Measurements from ENCODE around the gene FUOM. TPM values are rescaled to one million over a fixed set of nuclear protein-coding genes. Genes with fewer than 3 reads are reported as not detected.
"Not testable (repeated sequence)": the region's sequence is repeated elsewhere in the genome, so short reads cannot be mapped to it uniquely, and the experiment has no call there.

The FUOM gene
- polyA plus RNA-seq, 3 donors: 29.8 to 56.8 (median 39.0) TPM

GRCh38 chr10:133324198-133324792 is 33.5 kb downstream of the FUOM start:
- Histone ChIP-seq H3K4me1 (ENCODE audit: control insufficient read depth in 1 of 2, insufficient read depth in 2 of 2, low read length in 2 of 2) (peaks cover 0 to 11% of the 10 kb centered on the region in 2 donors), H3K27me3 (ENCODE audit: control insufficient read depth in 2 of 2, insufficient read depth in 2 of 2, low read length in 2 of 2) (peaks cover 24 to 54% of the 10 kb centered on the region in 2 donors), H3K27ac (ENCODE audit: low read depth in 1 of 2, low read length in 2 of 2) (no peak overlapping the region), H3K9ac (ENCODE audit: insufficient read depth, low read length, poor library complexity, severe bottlenecking) (no peak overlapping the region), H4K20me1 (ENCODE audit: insufficient read depth, low read length) (no peaks in the 10 kb centered on the region), H3K4me2 (replicated peaks; ENCODE audit: extremely low read depth, low read length, poor library complexity, severe bottlenecking) (no peak overlapping the region), H3K36me3 (replicated peaks in 1 of 2; ENCODE audit: control insufficient read depth in 1 of 2, insufficient read depth in 2 of 2, low read length in 2 of 2) (no peaks in the 10 kb centered on the region), H3K9me3 (replicated peaks in 1 of 2; ENCODE audit: control insufficient read depth in 1 of 2, insufficient read depth in 1 of 2, low read length in 2 of 2) (peaks cover 8 to 22% of the 10 kb centered on the region in 2 donors), H3K79me2 (ENCODE audit: insufficient read depth, low read length) (no peaks in the 10 kb centered on the region), H3K4me3 (replicated peaks in 1 of 3; ENCODE audit: low read depth in 2 of 3, low read length in 3 of 3) (no peak overlapping the region), H2AFZ (ENCODE audit: insufficient read depth, low read depth, low read length, poor library complexity, severe bottlenecking) (no peak overlapping the region)
- Mint-ChIP-seq H3K9me3 (peaks cover 0 to 26% (median 15%) of the 10 kb centered on the region in 7 donors), H3K27ac (no peak overlapping the region), H3K4me3 (no peak overlapping the region), H3K27me3 (ENCODE audit: low read depth in 3 of 3) (peaks cover 46 to 71% (median 56%) of the 10 kb centered on the region in 3 donors), H3K36me3 (no peaks in the 10 kb centered on the region), H3K4me1 (peaks cover 2% of the 10 kb centered on the region)
- TF ChIP-seq CTCF (IDR thresholded peaks at IDR 0.05): no peak
- 47% methylated on average over 3 of the region's 13 CpGs for WGBS (ENCODE audit: insufficient coverage)
- intact Hi-C loops (cut with micrococcal nuclease): loop anchor here in 1 of 2 donors (10.0 kb wide), 3 partner anchors 179 to 359 kb away; partner anchors contain the start of gene CYP2E1
- peak in 1 of 3 donors; percentile 30 for DNase-seq

- H3K27ac ChIP-seq (ENCODE audit: low read depth in 1 of 2, low read length in 2 of 2); H3K36me3 Mint-ChIP-seq; H2AFZ ChIP-seq (ENCODE audit: insufficient read depth, low read depth, low read length, poor library complexity, severe bottlenecking); H3K36me3 ChIP-seq (replicated peaks in 1 of 2; ENCODE audit: control insufficient read depth in 1 of 2, insufficient read depth in 2 of 2, low read length in 2 of 2); H3K4me1 Mint-ChIP-seq; H3K4me2 ChIP-seq (replicated peaks; ENCODE audit: extremely low read depth, low read length, poor library complexity, severe bottlenecking); H3K4me3 Mint-ChIP-seq; DNase-seq; H3K4me3 ChIP-seq (replicated peaks in 1 of 3; ENCODE audit: low read depth in 2 of 3, low read length in 3 of 3); H4K20me1 ChIP-seq (ENCODE audit: insufficient read depth, low read length); H3K79me2 ChIP-seq (ENCODE audit: insufficient read depth, low read length); H3K27ac Mint-ChIP-seq; H3K9ac ChIP-seq (ENCODE audit: insufficient read depth, low read length, poor library complexity, severe bottlenecking): not testable (repeated sequence)
- Mint-ChIP-seq H3K27me3 (ENCODE audit: low read depth in 3 of 3) (peaks cover 31 to 59% (median 46%) of the 10 kb centered on the region in 3 donors), H3K9me3 (peaks cover 0 to 26% (median 15%) of the 10 kb centered on the region in 7 donors)
- Histone ChIP-seq H3K4me1 (ENCODE audit: control insufficient read depth in 1 of 2, insufficient read depth in 2 of 2, low read length in 2 of 2) (peaks cover 6 to 18% of the 10 kb centered on the region in 2 donors), H3K27me3 (ENCODE audit: control insufficient read depth in 2 of 2, insufficient read depth in 2 of 2, low read length in 2 of 2) (peaks cover 19 to 39% of the 10 kb centered on the region in 2 donors), H3K9me3 (replicated peaks in 1 of 2; ENCODE audit: control insufficient read depth in 1 of 2, insufficient read depth in 1 of 2, low read length in 2 of 2) (peaks cover 8 to 21% of the 10 kb centered on the region in 2 donors)
- 83% methylated on average over 1 of the region's 14 CpGs for WGBS (ENCODE audit: insufficient coverage)
- intact Hi-C loops (cut with micrococcal nuclease): loop anchor here in 1 of 2 donors (10.0 kb wide), 3 partner anchors 177 to 357 kb away; partner anchors contain the start of gene CYP2E1
Observed at GRCh38 chr10:133322064-133322709, 35.6 kb downstream of the FUOM start.

GRCh38 chr10:133320852-133321422 is 36.9 kb downstream of the FUOM start:
- not testable (repeated sequence) for H3K4me3 ChIP-seq (replicated peaks in 1 of 3; ENCODE audit: low read depth in 2 of 3, low read length in 3 of 3); H4K20me1 ChIP-seq (ENCODE audit: insufficient read depth, low read length); H3K4me1 Mint-ChIP-seq; H3K27ac Mint-ChIP-seq; H3K79me2 ChIP-seq (ENCODE audit: insufficient read depth, low read length); H3K4me2 ChIP-seq (replicated peaks; ENCODE audit: extremely low read depth, low read length, poor library complexity, severe bottlenecking); H3K36me3 ChIP-seq (replicated peaks in 1 of 2; ENCODE audit: control insufficient read depth in 1 of 2, insufficient read depth in 2 of 2, low read length in 2 of 2); H3K36me3 Mint-ChIP-seq; H2AFZ ChIP-seq (ENCODE audit: insufficient read depth, low read depth, low read length, poor library complexity, severe bottlenecking); DNase-seq; H3K27ac ChIP-seq (ENCODE audit: low read depth in 1 of 2, low read length in 2 of 2); H3K9ac ChIP-seq (ENCODE audit: insufficient read depth, low read length, poor library complexity, severe bottlenecking); H3K4me3 Mint-ChIP-seq
- Histone ChIP-seq H3K9me3 (replicated peaks in 1 of 2; ENCODE audit: control insufficient read depth in 1 of 2, insufficient read depth in 1 of 2, low read length in 2 of 2) (peaks cover 8 to 14% of the 10 kb centered on the region in 2 donors), H3K4me1 (ENCODE audit: control insufficient read depth in 1 of 2, insufficient read depth in 2 of 2, low read length in 2 of 2) (peaks cover 6 to 18% of the 10 kb centered on the region in 2 donors), H3K27me3 (ENCODE audit: control insufficient read depth in 2 of 2, insufficient read depth in 2 of 2, low read length in 2 of 2) (peaks cover 7 to 27% of the 10 kb centered on the region in 2 donors)
- WGBS (ENCODE audit: insufficient coverage): 89% methylated on average over 6 of the region's 6 CpGs
- intact Hi-C loops (cut with micrococcal nuclease): loop anchor here in 1 of 2 donors (10.0 kb wide), 3 partner anchors 176 to 356 kb away; partner anchors contain the start of gene CYP2E1
- Mint-ChIP-seq H3K9me3 (peaks cover 0 to 23% (median 17%) of the 10 kb centered on the region in 7 donors), H3K27me3 (ENCODE audit: low read depth in 3 of 3) (peaks cover 19 to 49% (median 35%) of the 10 kb centered on the region in 3 donors)
